A204.1 (cell line): Measurements from ENCODE around the gene MYMK.
"Not testable (repeated sequence)": the region's sequence is repeated elsewhere in the genome, so short reads cannot be mapped to it uniquely, and the experiment has no call there.

ENCODE experiments used
- FAIRE-seq: peaks from 2 replicates; lab custom pipeline; 2012; peaks lifted over from hg19 to GRCh38; lab: Jason Lieb, UNC

The MYMK gene

GRCh38 chr9:133524679-133525228, at the start of gene MYMK:
TSS of gene MYMK (minus strand) at chr9:133524959. CDS start at chr9:133524844, 115 bp downstream.
- no peak for FAIRE-seq

- no peak for FAIRE-seq
Observed at GRCh38 chr9:133573791-133574515, 49.2 kb upstream of the MYMK start.

GRCh38 chr9:133572821-133573361, 48.1 kb upstream of the MYMK start:
- FAIRE-seq, result no peak

- FAIRE-seq, result no peak
Observed at GRCh38 chr9:133571896-133572595, 47.3 kb upstream of the MYMK start.

- FAIRE-seq, result no peak
Observed at GRCh38 chr9:133571391-133571890, 46.7 kb upstream of the MYMK start.

- FAIRE-seq, result no peak
Observed at GRCh38 chr9:133570691-133571080, 45.9 kb upstream of the MYMK start.

GRCh38 chr9:133569891-133570690, 45.3 kb upstream of the MYMK start:
- FAIRE-seq, result no peak

- FAIRE-seq, result no peak
Observed at GRCh38 chr9:133569121-133569785, 44.5 kb upstream of the MYMK start.

- FAIRE-seq, result no peak
Observed at GRCh38 chr9:133568186-133568585, 43.4 kb upstream of the MYMK start.

- no peak for FAIRE-seq
Observed at GRCh38 chr9:133566817-133567216, 42.1 kb upstream of the MYMK start.

- FAIRE-seq, result no peak
Observed at GRCh38 chr9:133566382-133566781, 41.6 kb upstream of the MYMK start.

GRCh38 chr9:133564451-133565116, 39.8 kb upstream of the MYMK start:
- FAIRE-seq, result no peak

GRCh38 chr9:133563814-133564213, 39.1 kb upstream of the MYMK start:
- not testable (repeated sequence) for FAIRE-seq

- no peak for FAIRE-seq
Observed at GRCh38 chr9:133563291-133563796, 38.6 kb upstream of the MYMK start.

- no peak for FAIRE-seq
Observed at GRCh38 chr9:133562611-133563290, 38.0 kb upstream of the MYMK start.

GRCh38 chr9:133561976-133562554, 37.3 kb upstream of the MYMK start:
- FAIRE-seq, result no peak

- FAIRE-seq, result no peak
Observed at GRCh38 chr9:133560944-133561343, 36.2 kb upstream of the MYMK start.

- no peak for FAIRE-seq
Observed at GRCh38 chr9:133560311-133560710, 35.6 kb upstream of the MYMK start.

GRCh38 chr9:133558191-133559126, 33.7 kb upstream of the MYMK start:
- FAIRE-seq, result no peak
